Occipital lobe (tissue), 2 donors: ENCODE data around the gene ERCC4. TPM values are rescaled to one million over a fixed set of nuclear protein-coding genes. Genes with fewer than 3 reads are reported as not detected.

ENCODE experiments used
- DNase-seq: peaks from one replicate; lab custom pipeline; 2025; lab: John Stamatoyannopoulos, UW
- total RNA-seq: library from RNA; depleted of rRNA; stranded (reverse); fragments of >200 nt; gene quantifications from one replicate; pipeline ENCODE4 v1.2.3, GENCODE V29; 2014

The ERCC4 gene
- total RNA-seq, 1 donor from 2014 or later, result 15.4 TPM

- DNase-seq, result no peak
Measured at GRCh38 chr16:13948086-13948485, 28.1 kb downstream of the ERCC4 start.

- DNase-seq, result no peak
Measured at GRCh38 chr16:13950821-13951547, 31.0 kb downstream of the ERCC4 start.

- no peak for DNase-seq
Measured at GRCh38 chr16:13951611-13952010, 31.7 kb downstream of the ERCC4 start.

GRCh38 chr16:13953501-13953900 is 33.5 kb downstream of the ERCC4 start:
- DNase-seq, result no peak

- no peak for DNase-seq
Measured at GRCh38 chr16:13956635-13957196, 36.8 kb downstream of the ERCC4 start.

- peak; percentile 56 for DNase-seq
Measured at GRCh38 chr16:13957197-13958078, 37.5 kb downstream of the ERCC4 start.

GRCh38 chr16:13958474-13958873 is 38.5 kb downstream of the ERCC4 start:
- DNase-seq, result no peak

GRCh38 chr16:13959626-13960025 is 39.7 kb downstream of the ERCC4 start:
- no peak for DNase-seq

GRCh38 chr16:13961099-13961811 is 41.3 kb downstream of the ERCC4 start:
- no peak for DNase-seq

GRCh38 chr16:13962232-13962631 is 42.3 kb downstream of the ERCC4 start:
- DNase-seq, result no peak

GRCh38 chr16:13968835-13969234 is 48.9 kb downstream of the ERCC4 start:
- DNase-seq, result no peak

- no peak for DNase-seq
Measured at GRCh38 chr16:13969711-13970110, 49.8 kb downstream of the ERCC4 start.

- DNase-seq, result no peak
Measured at GRCh38 chr16:13970708-13971422, 50.9 kb downstream of the ERCC4 start.

GRCh38 chr16:13973321-13974023 is 53.5 kb downstream of the ERCC4 start:
- DNase-seq, result peak; percentile 9

GRCh38 chr16:13977177-13977576 is 57.2 kb downstream of the ERCC4 start:
- no peak for DNase-seq

- DNase-seq, result no peak
Measured at GRCh38 chr16:13982451-13982850, 62.5 kb downstream of the ERCC4 start.

- no peak for DNase-seq
Measured at GRCh38 chr16:13983625-13984024, 63.7 kb downstream of the ERCC4 start.

- no peak for DNase-seq
Measured at GRCh38 chr16:13984794-13985193, 64.8 kb downstream of the ERCC4 start.

GRCh38 chr16:13988038-13988437 is 68.1 kb downstream of the ERCC4 start:
- DNase-seq, result no peak

GRCh38 chr16:13992322-13992721 is 72.4 kb downstream of the ERCC4 start:
- DNase-seq, result no peak
